B cell (primary cell): ENCODE measurements around the gene UPF3A. TPM values are rescaled to one million over a fixed set of nuclear protein-coding genes. Genes with fewer than 3 reads are reported as not detected.

Source experiments
- ATAC-seq: fragments of 200-7000 bp; cut with Tn5 transposase; one replicate; pipeline ENCODE4 v1.10.0; 2021; ENCODE audit warnings: low read depth, mild to moderate bottlenecking, moderate number of reproducible peaks, moderate library complexity
- CTCF ChIA-PET: fragments of 350-600 bp; sonication (Branson Sonifier 250); formaldehyde crosslinking; loops from one replicate; lab custom pipeline; 2021; ENCODE audit warnings: antibody characterized with exemption, inconsistent platforms; lab: Charles Lee
- POLR2A ChIA-PET: fragments of 350-600 bp; sonication (Branson Sonifier 250); formaldehyde crosslinking; loops from one replicate; lab custom pipeline; 2021; ENCODE audit warnings: antibody characterized with exemption; lab: Charles Lee
- DNase-seq: peaks from one replicate; pipeline ENCODE4 v3.0.0; 2013
- H2AFZ ChIP-seq: 2 replicates; pipeline ENCODE4 v1.6.1; 2012; ENCODE audit warnings: mild to moderate bottlenecking, low read depth, low read length; ENCODE audit not compliant: insufficient read depth, poor library complexity, severe bottlenecking
- H3K27ac ChIP-seq, 2 donors: 1 replicate in 1 of 2; 2 replicates in 1 of 2; pipeline ENCODE4 v1.5.1; 2012 to 2013; ENCODE audit warnings: low read length in 2 of 2, mild to moderate bottlenecking in 2 of 2, moderate library complexity in 1 of 2
- H3K27me3 ChIP-seq, 4 experiments: fragments of 200-600 bp in 1 of 4; sonication (generic) in 1 of 4; replicated peaks in 1 of 4; 1 replicate in 2 of 4; 2 replicates in 2 of 4; pipeline versions ENCODE4 v1.6.1 to v1.7.0; 2013 to 2016; ENCODE audit warnings: low read length in 3 of 4, mild to moderate bottlenecking in 2 of 4, mixed read lengths in 1 of 4, moderate library complexity in 1 of 4; ENCODE audit not compliant: insufficient read depth in 4 of 4, control insufficient read depth in 3 of 4; ENCODE audit errors: control extremely low read depth in 1 of 4
- H3K36me3 ChIP-seq, 2 experiments: replicated peaks in 1 of 2; 1 replicate in 1 of 2; 2 replicates in 1 of 2; pipeline versions ENCODE4 v1.6.1 to v1.7.1; 2013; ENCODE audit warnings: low read length in 1 of 2; ENCODE audit not compliant: insufficient read depth in 2 of 2, control insufficient read depth in 1 of 2; ENCODE audit errors: control extremely low read depth in 1 of 2, extremely low read depth in 1 of 2
- H3K4me1 ChIP-seq, 2 donors: fragments of 200-600 bp in 1 of 2; sonication (generic) in 1 of 2; 1 replicate in 1 of 2; 2 replicates in 1 of 2; pipeline versions ENCODE4 v1.5.1 to v1.6.1; 2013 to 2017; ENCODE audit warnings: low read length in 2 of 2; ENCODE audit not compliant: control insufficient read depth in 2 of 2, insufficient read depth in 2 of 2
- H3K4me2 ChIP-seq: replicated peaks from 2 replicates; pipeline ENCODE3; 2012; ENCODE audit warnings: mild to moderate bottlenecking, low read depth, low read length; ENCODE audit not compliant: poor library complexity, severe bottlenecking
- H3K4me3 ChIP-seq, 5 experiments: fragments of 200-600 bp in 1 of 5; sonication (generic) in 1 of 5; 1 replicate in 3 of 5; 2 replicates in 2 of 5; pipeline versions ENCODE4 v1.5.1 to v1.7.0; 2011 to 2016; ENCODE audit warnings: low read length in 4 of 5, mild to moderate bottlenecking in 4 of 5, low read depth in 2 of 5, control low read depth in 1 of 5, moderate library complexity in 1 of 5; ENCODE audit not compliant: insufficient read depth in 1 of 5; ENCODE audit errors: control extremely low read depth in 1 of 5, extremely low read depth in 1 of 5
- H3K79me2 ChIP-seq: fragments of 200-600 bp; sonication (generic); one replicate; pipeline ENCODE4 v1.6.0; 2016; ENCODE audit warnings: low read length; ENCODE audit not compliant: control insufficient read depth, insufficient read depth
- H3K9ac ChIP-seq: fragments of 200-600 bp; sonication (generic); 2 replicates; pipeline ENCODE4 v1.6.1; 2017; ENCODE audit warnings: mild to moderate bottlenecking, low read length, moderate library complexity
- H3K9me3 ChIP-seq, 3 donors: one replicate each; pipeline versions ENCODE4 v1.6.1 to v1.7.1; 2013; ENCODE audit warnings: low read length in 2 of 3; ENCODE audit not compliant: control insufficient read depth in 2 of 3, insufficient read depth in 1 of 3; ENCODE audit errors: control extremely low read depth in 1 of 3
- H4K20me1 ChIP-seq: 2 replicates; pipeline ENCODE4 v1.6.0; 2012; ENCODE audit warnings: mild to moderate bottlenecking, low read length; ENCODE audit not compliant: insufficient read depth, control insufficient read depth, poor library complexity, severe bottlenecking
- H3K27ac Mint-ChIP-seq: one replicate; pipeline ENCODE4 v1.8.0; 2021; ENCODE audit warnings: mixed read lengths
- H3K27me3 Mint-ChIP-seq: one replicate; pipeline ENCODE4 v1.8.0; 2021; ENCODE audit warnings: mixed read lengths
- H3K4me1 Mint-ChIP-seq: one replicate; pipeline ENCODE4 v1.8.0; 2021; ENCODE audit warnings: mixed read lengths
- H3K4me3 Mint-ChIP-seq: one replicate; pipeline ENCODE4 v1.8.0; 2021; ENCODE audit warnings: mixed read lengths
- H3K9me3 Mint-ChIP-seq: one replicate; pipeline ENCODE4 v1.8.0; 2022; ENCODE audit warnings: mixed read lengths; ENCODE audit not compliant: insufficient read depth
- EZH2 ChIP-seq: IDR thresholded peaks from 2 replicates; pipeline ENCODE4 v1.6.1; 2012; ENCODE audit warnings: borderline replicate concordance, low read depth, mild to moderate bottlenecking, moderate library complexity, low read length; ENCODE audit not compliant: insufficient read depth, poor library complexity, severe bottlenecking
- WGBS: methylation state at CpG from one replicate; pipeline ENCODE4 v1.1.5; 2013; ENCODE audit warnings: missing lambda C conversion rate; ENCODE audit not compliant: insufficient coverage; 5-methylcytosine and 5-hydroxymethylcytosine counted together
- intact Hi-C: fragments of 100-400 bp; cut with micrococcal nuclease; formaldehyde crosslinking; loops from one replicate; pipeline ENCODE4 v1.10.0; 2022
- polyA plus RNA-seq: library from polyadenylated mRNA; depleted of rRNA; stranded (reverse); fragments of >200 nt; gene quantifications from 2 replicates; pipeline ENCODE4 v1.2.3, GENCODE V29; 2012
- total RNA-seq, 2 donors: library from RNA; stranded (reverse); fragments of 120-200 nt in 1 of 2; gene quantifications; 1 replicate in 1 of 2; 2 replicates in 1 of 2; pipeline versions ENCODE4 v1.2.3 to v1.2.4, GENCODE V29; 2013 to 2022
- TF ChIP-seq, protein P1 (sequence below): fragments of 200-600 bp; IDR thresholded peaks from one replicate; pipeline ENCODE4 v1.8.0; 2022; ENCODE audit warnings: antibody characterized with exemption, mild to moderate bottlenecking

UPF3A gene
- total and polyA plus RNA-seq, 2 donors (not counting 1 experiment from before 2014, with no cell fraction given), result 72.9 to 109 TPM

DNA sequence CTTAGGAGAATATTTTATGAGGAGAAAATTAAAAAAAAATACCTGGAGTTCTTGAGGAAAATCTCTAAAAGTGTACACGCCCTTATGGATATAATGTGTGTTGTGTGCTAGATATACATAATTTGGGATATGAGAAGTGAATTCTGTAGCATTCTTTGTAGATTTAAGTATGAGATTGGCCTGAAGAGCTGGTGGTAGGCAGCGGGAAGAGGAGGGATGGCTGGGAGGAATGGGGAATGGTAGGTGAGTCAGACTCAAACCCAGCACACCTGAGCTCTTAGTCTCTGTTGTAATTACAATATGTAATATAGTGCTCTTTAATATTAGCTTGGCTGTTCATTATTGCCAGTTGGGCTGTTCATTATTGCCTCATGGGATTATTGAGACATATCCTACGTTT, 39.9 kb downstream of the UPF3A start:
- Histone ChIP-seq H3K9ac (no peak overlapping the region), H3K27me3 (no peaks in the 10 kb centered on the region), H3K4me3 (no peak overlapping the region), H3K79me2 (peaks cover 55% of the 10 kb centered on the region), H3K27ac (no peak overlapping the region), H3K4me1 (peaks cover 0 to 16% of the 10 kb centered on the region in 2 donors), H3K36me3 (peaks cover 1 to 61% of the 10 kb centered on the region in 2 experiments), H4K20me1 (peaks cover 49% of the 10 kb centered on the region), H3K4me2 (no peak overlapping the region), H2AFZ (no peak overlapping the region), H3K9me3 (no peaks in the 10 kb centered on the region)
- Mint-ChIP-seq H3K27me3 (no peaks in the 10 kb centered on the region), H3K4me1 (peaks cover 38% of the 10 kb centered on the region), H3K4me3 (no peak overlapping the region), H3K27ac (no peak overlapping the region), H3K9me3 (no peaks in the 10 kb centered on the region)
- ATAC-seq (no peak), DNase-seq (no peak)
- ChIA-PET CTCF (interaction anchor here (0.7 kb wide), 1 partner anchor 363 kb away, joined by 3 read pairs; no protein-coding TSS in a partner anchor), POLR2A (no interaction called here)
- TF ChIP-seq EZH2, result no peak
- TF ChIP-seq, protein P1, sequence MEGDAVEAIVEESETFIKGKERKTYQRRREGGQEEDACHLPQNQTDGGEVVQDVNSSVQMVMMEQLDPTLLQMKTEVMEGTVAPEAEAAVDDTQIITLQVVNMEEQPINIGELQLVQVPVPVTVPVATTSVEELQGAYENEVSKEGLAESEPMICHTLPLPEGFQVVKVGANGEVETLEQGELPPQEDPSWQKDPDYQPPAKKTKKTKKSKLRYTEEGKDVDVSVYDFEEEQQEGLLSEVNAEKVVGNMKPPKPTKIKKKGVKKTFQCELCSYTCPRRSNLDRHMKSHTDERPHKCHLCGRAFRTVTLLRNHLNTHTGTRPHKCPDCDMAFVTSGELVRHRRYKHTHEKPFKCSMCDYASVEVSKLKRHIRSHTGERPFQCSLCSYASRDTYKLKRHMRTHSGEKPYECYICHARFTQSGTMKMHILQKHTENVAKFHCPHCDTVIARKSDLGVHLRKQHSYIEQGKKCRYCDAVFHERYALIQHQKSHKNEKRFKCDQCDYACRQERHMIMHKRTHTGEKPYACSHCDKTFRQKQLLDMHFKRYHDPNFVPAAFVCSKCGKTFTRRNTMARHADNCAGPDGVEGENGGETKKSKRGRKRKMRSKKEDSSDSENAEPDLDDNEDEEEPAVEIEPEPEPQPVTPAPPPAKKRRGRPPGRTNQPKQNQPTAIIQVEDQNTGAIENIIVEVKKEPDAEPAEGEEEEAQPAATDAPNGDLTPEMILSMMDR, result no peak
- intact Hi-C loops, result no loop called here
- 100% methylated on average over 2 of the region's 3 CpGs for WGBS

DNA sequence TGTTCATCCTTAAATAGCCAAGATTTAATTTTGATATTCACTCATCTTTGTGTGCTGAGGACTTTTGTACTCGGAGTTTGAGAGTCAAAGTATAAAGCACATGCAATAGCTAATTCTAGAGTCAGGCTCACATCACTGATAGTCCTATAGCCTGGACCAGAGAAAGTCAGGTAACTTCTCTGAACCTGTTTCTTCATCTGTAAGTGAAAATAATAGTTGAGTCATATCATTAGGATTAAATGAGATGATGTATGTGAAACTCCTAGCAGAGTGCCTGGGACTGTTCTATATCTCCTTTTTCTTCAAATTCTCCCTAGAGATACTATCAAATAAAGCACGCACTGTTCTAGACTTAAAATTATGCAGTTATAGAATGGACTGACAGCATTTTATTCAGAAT, 41.9 kb downstream of the UPF3A start:
- Histone ChIP-seq H4K20me1 (peaks cover 29% of the 10 kb centered on the region), H2AFZ (no peak overlapping the region), H3K4me2 (no peak overlapping the region), H3K27ac (no peak overlapping the region), H3K4me3 (no peak overlapping the region), H3K36me3 (peaks cover 1 to 70% of the 10 kb centered on the region in 2 experiments), H3K79me2 (peaks cover 34% of the 10 kb centered on the region), H3K4me1 (peaks cover 0 to 12% of the 10 kb centered on the region in 2 donors), H3K9ac (no peak overlapping the region), H3K27me3 (no peaks in the 10 kb centered on the region), H3K9me3 (no peaks in the 10 kb centered on the region)
- no peak for ATAC-seq
- DNase-seq, result no peak
- no peak for TF ChIP-seq EZH2
- TF ChIP-seq, protein P1, result no peak
- Mint-ChIP-seq H3K4me3 (no peak overlapping the region), H3K27me3 (no peaks in the 10 kb centered on the region), H3K27ac (no peak overlapping the region), H3K4me1 (peaks cover 34% of the 10 kb centered on the region), H3K9me3 (no peaks in the 10 kb centered on the region)
- CTCF ChIA-PET, result no interaction called here
- intact Hi-C loops, result no loop called here
- POLR2A ChIA-PET, result no interaction called here
- no CpG with 5 or more reads among the region's 2 CpGs for WGBS
